Mucosa of stomach (tissue), 1 donor: Measurements from ENCODE around the gene MROH8.

Source experiments
- H3K27me3 ChIP-seq: one replicate; pipeline ENCODE4 v1.7.0; 2013; ENCODE audit warnings: mild to moderate bottlenecking, low read length; ENCODE audit not compliant: control insufficient read depth, insufficient read depth
- H3K36me3 ChIP-seq: one replicate; pipeline ENCODE4 v1.7.0; 2013; ENCODE audit warnings: low read length; ENCODE audit not compliant: control insufficient read depth, insufficient read depth
- H3K4me1 ChIP-seq: one replicate; pipeline ENCODE4 v1.7.0; 2013; ENCODE audit warnings: mild to moderate bottlenecking, low read length; ENCODE audit not compliant: control insufficient read depth, insufficient read depth
- H3K4me3 ChIP-seq: one replicate; pipeline ENCODE4 v1.7.0; 2013; ENCODE audit warnings: low read length
- H3K9ac ChIP-seq: one replicate; pipeline ENCODE4 v1.7.0; 2013; ENCODE audit warnings: mild to moderate bottlenecking, low read length, moderate library complexity
- H3K9me3 ChIP-seq: one replicate; pipeline ENCODE4 v1.7.0; 2013; ENCODE audit warnings: mild to moderate bottlenecking, low read length, moderate library complexity; ENCODE audit not compliant: control insufficient read depth
- donor health status: Pancreatic carcinoma.

Gene MROH8

GRCh38 chr20:37194621-37195417 is 15.5 kb upstream of the MROH8 start:
- Histone ChIP-seq H3K36me3 (peaks cover 5% of the 10 kb centered on the region), H3K4me3 (no peak overlapping the region), H3K9me3 (no peaks in the 10 kb centered on the region), H3K27me3 (no peaks in the 10 kb centered on the region), H3K9ac (no peak overlapping the region), H3K4me1 (peaks cover 8% of the 10 kb centered on the region)

GRCh38 chr20:37193821-37194220 is 14.5 kb upstream of the MROH8 start:
- no peaks in the 10 kb centered on the region for H3K9me3 ChIP-seq
- no peak overlapping the region for H3K9ac ChIP-seq
- no peak overlapping the region for H3K4me3 ChIP-seq
- peaks cover 18% of the 10 kb centered on the region for H3K4me1 ChIP-seq
- H3K36me3 ChIP-seq, result no peaks in the 10 kb centered on the region
- H3K27me3 ChIP-seq, result no peaks in the 10 kb centered on the region

- Histone ChIP-seq H3K9ac (no peak overlapping the region), H3K9me3 (no peaks in the 10 kb centered on the region), H3K36me3 (no peaks in the 10 kb centered on the region), H3K4me3 (no peak overlapping the region), H3K4me1 (peaks cover 21% of the 10 kb centered on the region), H3K27me3 (no peaks in the 10 kb centered on the region)
Measured at GRCh38 chr20:37193226-37193625, 13.9 kb upstream of the MROH8 start.

- Histone ChIP-seq H3K27me3 (no peaks in the 10 kb centered on the region), H3K36me3 (no peaks in the 10 kb centered on the region), H3K9me3 (no peaks in the 10 kb centered on the region), H3K9ac (no peak overlapping the region), H3K4me3 (no peak overlapping the region), H3K4me1 (peaks cover 21% of the 10 kb centered on the region)
Measured at GRCh38 chr20:37192137-37192854, 12.9 kb upstream of the MROH8 start.

- Histone ChIP-seq H3K9me3 (no peaks in the 10 kb centered on the region), H3K27me3 (no peaks in the 10 kb centered on the region), H3K9ac (no peak overlapping the region), H3K4me3 (no peak overlapping the region), H3K36me3 (no peaks in the 10 kb centered on the region), H3K4me1 (peaks cover 21% of the 10 kb centered on the region)
Measured at GRCh38 chr20:37190354-37191112, 11.2 kb upstream of the MROH8 start.

GRCh38 chr20:37189416-37190016 is 10.2 kb upstream of the MROH8 start:
- Histone ChIP-seq H3K4me3 (no peak overlapping the region), H3K36me3 (no peaks in the 10 kb centered on the region), H3K4me1 (peaks cover 21% of the 10 kb centered on the region), H3K27me3 (no peaks in the 10 kb centered on the region), H3K9ac (no peak overlapping the region), H3K9me3 (no peaks in the 10 kb centered on the region)

GRCh38 chr20:37188787-37189186 is 9.4 kb upstream of the MROH8 start:
- Histone ChIP-seq H3K4me3 (no peak overlapping the region), H3K4me1 (peaks cover 21% of the 10 kb centered on the region), H3K9ac (no peak overlapping the region), H3K36me3 (no peaks in the 10 kb centered on the region), H3K27me3 (no peaks in the 10 kb centered on the region), H3K9me3 (no peaks in the 10 kb centered on the region)

GRCh38 chr20:37185686-37186085 is 6.3 kb upstream of the MROH8 start:
- H3K9ac ChIP-seq, result no peak overlapping the region
- no peak overlapping the region for H3K4me3 ChIP-seq
- H3K27me3 ChIP-seq, result no peaks in the 10 kb centered on the region
- no peaks in the 10 kb centered on the region for H3K9me3 ChIP-seq
- H3K4me1 ChIP-seq, result peaks cover 16% of the 10 kb centered on the region
- H3K36me3 ChIP-seq, result no peaks in the 10 kb centered on the region

- Histone ChIP-seq H3K27me3 (no peaks in the 10 kb centered on the region), H3K9ac (peak overlapping the region; percentile 84), H3K4me3 (peak overlapping the region; percentile 38), H3K36me3 (no peaks in the 10 kb centered on the region), H3K4me1 (no peaks in the 10 kb centered on the region), H3K9me3 (no peaks in the 10 kb centered on the region)
Measured at GRCh38 chr20:37179683-37180524, 556 bp upstream of the MROH8 start.

GRCh38 chr20:37172836-37173235 is 6.5 kb downstream of the MROH8 start:
- H3K4me1 ChIP-seq, result no peaks in the 10 kb centered on the region
- no peak overlapping the region for H3K9ac ChIP-seq
- no peak overlapping the region for H3K4me3 ChIP-seq
- H3K9me3 ChIP-seq, result no peaks in the 10 kb centered on the region
- no peaks in the 10 kb centered on the region for H3K36me3 ChIP-seq
- H3K27me3 ChIP-seq, result no peaks in the 10 kb centered on the region

GRCh38 chr20:37166867-37167266 is 12.5 kb downstream of the MROH8 start:
- Histone ChIP-seq H3K9me3 (no peaks in the 10 kb centered on the region), H3K4me3 (no peak overlapping the region), H3K27me3 (peaks cover 3% of the 10 kb centered on the region), H3K36me3 (no peaks in the 10 kb centered on the region), H3K9ac (no peak overlapping the region), H3K4me1 (no peaks in the 10 kb centered on the region)
